ENCODE results near the gene STIMATE. TPM values are rescaled to one million over a fixed set of nuclear protein-coding genes. Genes with fewer than 3 reads are reported as not detected.

Gene STIMATE
- polyA plus RNA-seq, 3 donors = 8.9 to 49.9 (median 11.7) TPM

DNA sequence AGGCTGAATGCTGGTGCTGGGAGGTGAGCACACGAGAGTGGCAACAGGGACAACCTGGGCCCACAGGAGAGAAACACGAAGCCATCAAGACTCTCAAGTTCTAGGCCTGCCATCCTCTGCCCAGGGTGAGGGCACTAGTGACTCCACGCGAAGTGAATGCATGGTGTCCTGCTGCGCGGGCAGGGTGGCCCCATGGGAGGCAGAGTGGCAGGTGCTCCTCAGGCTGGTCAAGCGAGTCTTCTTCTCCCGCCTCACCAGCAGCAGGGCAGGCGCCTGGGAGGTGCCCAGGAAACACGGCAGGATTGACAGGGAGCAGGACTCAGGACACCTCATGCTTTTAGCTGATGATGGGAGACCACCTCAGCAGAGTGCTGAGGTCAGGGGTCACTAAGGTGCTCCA, 26.9 kb downstream of the STIMATE start:
- Mint-ChIP-seq H3K4me1 (peaks cover 32% of the 10 kb centered on the region), H3K27ac (no peak overlapping the region), H3K27me3 (ENCODE audit: low read depth in 3 of 3) (peaks cover 0 to 2% (median 2%) of the 10 kb centered on the region in 3 donors), H3K9me3 (peaks cover 9 to 18% (median 11%) of the 10 kb centered on the region in 7 donors), H3K4me3 (no peak overlapping the region), H3K36me3 (peaks cover 43 to 45% of the 10 kb centered on the region in 2 donors)
- Histone ChIP-seq H3K27me3 (ENCODE audit: control insufficient read depth in 2 of 2, insufficient read depth in 2 of 2, low read length in 2 of 2) (no peaks in the 10 kb centered on the region), H3K36me3 (replicated peaks in 1 of 2; ENCODE audit: control insufficient read depth in 1 of 2, insufficient read depth in 2 of 2, low read length in 2 of 2) (peaks cover 9 to 20% of the 10 kb centered on the region in 2 donors), H2AFZ (ENCODE audit: insufficient read depth, low read depth, low read length, poor library complexity, severe bottlenecking) (no peak overlapping the region), H3K4me3 (replicated peaks in 1 of 3; ENCODE audit: low read depth in 2 of 3, low read length in 3 of 3) (no peak overlapping the region), H3K4me1 (ENCODE audit: control insufficient read depth in 1 of 2, insufficient read depth in 2 of 2, low read length in 2 of 2) (peaks cover 7% of the 10 kb centered on the region in 2 donors), H3K9me3 (replicated peaks in 1 of 2; ENCODE audit: control insufficient read depth in 1 of 2, insufficient read depth in 1 of 2, low read length in 2 of 2) (peaks cover 12 to 14% of the 10 kb centered on the region in 2 donors), H3K79me2 (ENCODE audit: insufficient read depth, low read length) (peaks cover 64% of the 10 kb centered on the region), H4K20me1 (ENCODE audit: insufficient read depth, low read length) (peaks cover 94% of the 10 kb centered on the region), H3K27ac (ENCODE audit: low read depth in 1 of 2, low read length in 2 of 2) (no peak overlapping the region), H3K9ac (ENCODE audit: insufficient read depth, low read length, poor library complexity, severe bottlenecking) (no peak overlapping the region), H3K4me2 (replicated peaks; ENCODE audit: extremely low read depth, low read length, poor library complexity, severe bottlenecking) (no peak overlapping the region)
- intact Hi-C loops (cut with micrococcal nuclease) = loop anchor here in 1 of 2 donors (10.0 kb wide), 1 partner anchor 204 kb away; no protein-coding TSS in a partner anchor
- no peak for DNase-seq
- TF ChIP-seq, protein P1, sequence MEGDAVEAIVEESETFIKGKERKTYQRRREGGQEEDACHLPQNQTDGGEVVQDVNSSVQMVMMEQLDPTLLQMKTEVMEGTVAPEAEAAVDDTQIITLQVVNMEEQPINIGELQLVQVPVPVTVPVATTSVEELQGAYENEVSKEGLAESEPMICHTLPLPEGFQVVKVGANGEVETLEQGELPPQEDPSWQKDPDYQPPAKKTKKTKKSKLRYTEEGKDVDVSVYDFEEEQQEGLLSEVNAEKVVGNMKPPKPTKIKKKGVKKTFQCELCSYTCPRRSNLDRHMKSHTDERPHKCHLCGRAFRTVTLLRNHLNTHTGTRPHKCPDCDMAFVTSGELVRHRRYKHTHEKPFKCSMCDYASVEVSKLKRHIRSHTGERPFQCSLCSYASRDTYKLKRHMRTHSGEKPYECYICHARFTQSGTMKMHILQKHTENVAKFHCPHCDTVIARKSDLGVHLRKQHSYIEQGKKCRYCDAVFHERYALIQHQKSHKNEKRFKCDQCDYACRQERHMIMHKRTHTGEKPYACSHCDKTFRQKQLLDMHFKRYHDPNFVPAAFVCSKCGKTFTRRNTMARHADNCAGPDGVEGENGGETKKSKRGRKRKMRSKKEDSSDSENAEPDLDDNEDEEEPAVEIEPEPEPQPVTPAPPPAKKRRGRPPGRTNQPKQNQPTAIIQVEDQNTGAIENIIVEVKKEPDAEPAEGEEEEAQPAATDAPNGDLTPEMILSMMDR (IDR thresholded peaks at IDR 0.05) = no peak
- WGBS (ENCODE audit: insufficient coverage) = 96% methylated on average over 10 of the region's 10 CpGs

DNA sequence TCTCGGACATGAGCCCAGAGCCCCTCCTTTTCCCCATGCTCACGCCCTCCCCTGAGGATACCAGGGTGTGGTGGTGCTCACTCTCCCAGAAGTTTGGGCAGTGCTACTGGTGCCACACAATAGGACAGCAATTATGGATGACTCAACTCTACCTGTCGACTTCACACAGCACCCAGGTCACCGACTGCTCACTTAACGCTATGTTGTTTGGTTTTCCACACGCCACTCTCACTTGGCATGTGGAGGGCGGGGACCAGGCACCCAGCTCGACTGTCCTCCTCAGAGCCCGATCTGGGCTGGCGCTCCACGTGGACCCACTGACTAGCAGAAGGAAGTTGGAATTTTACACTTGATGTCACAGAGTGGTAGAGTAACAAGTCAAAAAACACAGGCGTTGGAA, 30.9 kb downstream of the STIMATE start:
- Mint-ChIP-seq H3K27me3 (ENCODE audit: low read depth in 3 of 3) (peaks cover 0 to 5% (median 2%) of the 10 kb centered on the region in 3 donors), H3K4me1 (peaks cover 4% of the 10 kb centered on the region), H3K4me3 (no peak overlapping the region), H3K27ac (no peak overlapping the region), H3K36me3 (peaks cover 44 to 45% of the 10 kb centered on the region in 2 donors), H3K9me3 (peaks cover 25 to 39% (median 32%) of the 10 kb centered on the region in 7 donors)
- peaks cover 80% of the 10 kb centered on the region for H4K20me1 ChIP-seq (ENCODE audit: insufficient read depth, low read length)
- WGBS (ENCODE audit: insufficient coverage) = over 99% methylated on average over 10 of the region's 12 CpGs
- peaks cover 31% of the 10 kb centered on the region for H3K79me2 ChIP-seq (ENCODE audit: insufficient read depth, low read length)
- no peak overlapping the region for H3K4me2 ChIP-seq (replicated peaks; ENCODE audit: extremely low read depth, low read length, poor library complexity, severe bottlenecking)
- H2AFZ ChIP-seq (ENCODE audit: insufficient read depth, low read depth, low read length, poor library complexity, severe bottlenecking) = no peak overlapping the region
- H3K27me3 ChIP-seq (ENCODE audit: control insufficient read depth in 2 of 2, insufficient read depth in 2 of 2, low read length in 2 of 2) = no peaks in the 10 kb centered on the region
- no peak for DNase-seq
- H3K27ac ChIP-seq (ENCODE audit: low read depth in 1 of 2, low read length in 2 of 2) = no peak overlapping the region
- intact Hi-C loops (cut with micrococcal nuclease) = no loop called here
- H3K36me3 ChIP-seq (replicated peaks in 1 of 2; ENCODE audit: control insufficient read depth in 1 of 2, insufficient read depth in 2 of 2, low read length in 2 of 2) = peaks cover 9 to 28% of the 10 kb centered on the region in 2 donors
- H3K4me1 ChIP-seq (ENCODE audit: control insufficient read depth in 1 of 2, insufficient read depth in 2 of 2, low read length in 2 of 2) = no peaks in the 10 kb centered on the region
- TF ChIP-seq, protein P1 (IDR thresholded peaks at IDR 0.05) = no peak
- peaks cover 24 to 27% of the 10 kb centered on the region in 2 donors for H3K9me3 ChIP-seq (replicated peaks in 1 of 2; ENCODE audit: control insufficient read depth in 1 of 2, insufficient read depth in 1 of 2, low read length in 2 of 2)
- no peak overlapping the region for H3K9ac ChIP-seq (ENCODE audit: insufficient read depth, low read length, poor library complexity, severe bottlenecking)
- H3K4me3 ChIP-seq (replicated peaks in 1 of 3; ENCODE audit: low read depth in 2 of 3, low read length in 3 of 3) = no peak overlapping the region
